Smooth muscle cell (in vitro differentiated cells): ENCODE results near the gene RUNX2. TPM values are rescaled to one million over a fixed set of nuclear protein-coding genes. Genes with fewer than 3 reads are reported as not detected.

Source experiments
- DNase-seq: peaks from one replicate; lab custom pipeline; 2025; ENCODE audit not compliant: unreplicated experiment; lab: John Stamatoyannopoulos, UW
- H2AFZ ChIP-seq: fragments of 200-600 bp; sonication (generic); 2 replicates; pipeline ENCODE4 v1.6.0; 2016; ENCODE audit warnings: antibody characterized with exemption, low read depth, mild to moderate bottlenecking
- H3F3A ChIP-seq: fragments of 200-600 bp; sonication (generic); 2 replicates; pipeline ENCODE4 v1.6.0; 2017; ENCODE audit warnings: antibody characterized with exemption, low read depth
- H3K27ac ChIP-seq: fragments of 200-600 bp; sonication (generic); 2 replicates; pipeline ENCODE4 v1.5.1; 2016; ENCODE audit warnings: low read depth, mild to moderate bottlenecking
- H3K27me3 ChIP-seq: fragments of 200-600 bp; sonication (generic); 2 replicates; pipeline ENCODE4 v1.6.1; 2016; ENCODE audit warnings: low read depth, mild to moderate bottlenecking
- H3K36me3 ChIP-seq: fragments of 200-600 bp; sonication (generic); 2 replicates; pipeline ENCODE4 v1.5.1; 2016; ENCODE audit warnings: low read depth
- H3K4me1 ChIP-seq: fragments of 200-600 bp; sonication (generic); 2 replicates; pipeline ENCODE4 v1.5.1; 2016; ENCODE audit warnings: low read depth
- H3K4me2 ChIP-seq: fragments of 200-600 bp; sonication (generic); 2 replicates; pipeline ENCODE4 v1.6.0; 2016; ENCODE audit warnings: mild to moderate bottlenecking
- H3K4me3 ChIP-seq: fragments of 200-600 bp; sonication (generic); 2 replicates; pipeline ENCODE4 v1.5.1; 2016; ENCODE audit warnings: mild to moderate bottlenecking
- H3K79me2 ChIP-seq: fragments of 200-600 bp; sonication (generic); 2 replicates; pipeline ENCODE4 v1.6.0; 2016; ENCODE audit warnings: low read depth, mild to moderate bottlenecking
- H3K9ac ChIP-seq: fragments of 200-600 bp; sonication (generic); 2 replicates; pipeline ENCODE4 v1.6.0; 2016; ENCODE audit warnings: low read depth
- H3K9me3 ChIP-seq: fragments of 200-600 bp; sonication (generic); replicated peaks from 2 replicates; pipeline ENCODE4 v1.5.1; 2016; ENCODE audit warnings: low read depth
- H4K20me1 ChIP-seq: fragments of 200-600 bp; sonication (generic); 2 replicates; pipeline ENCODE4 v1.6.0; 2016; ENCODE audit warnings: low read depth
- WGBS: methylation state at CpG from one replicate; pipeline ENCODE4 v1.1.7; 2016; ENCODE audit warnings: low lambda C conversion rate; 5-methylcytosine and 5-hydroxymethylcytosine counted together
- polyA plus RNA-seq: library from polyadenylated mRNA; unstranded; fragments of >200 nt; fragmentation: Nextera tagmentation; extraction: Ambion mirVana; gene quantifications from 2 replicates; pipeline ENCODE4 v1.2.1, GENCODE V29; 2016
- total RNA-seq: library from RNA; depleted of rRNA; stranded (reverse); fragments of >200 nt; gene quantifications from 2 replicates; pipeline ENCODE4 v1.2.3, GENCODE V29; 2014
- TF ChIP-seq, protein P1 (sequence below): fragments of 200-600 bp; sonication (generic); IDR thresholded peaks from 2 replicates; pipeline ENCODE4 v1.5.1; 2017; ENCODE audit warnings: borderline replicate concordance, mild to moderate bottlenecking, antibody characterized with exemption; ENCODE audit not compliant: insufficient read depth, poor library complexity, severe bottlenecking

The RUNX2 gene
- total and polyA plus RNA-seq, 2 experiments from 2014 or later: 12.5 to 16.4 TPM

DNA sequence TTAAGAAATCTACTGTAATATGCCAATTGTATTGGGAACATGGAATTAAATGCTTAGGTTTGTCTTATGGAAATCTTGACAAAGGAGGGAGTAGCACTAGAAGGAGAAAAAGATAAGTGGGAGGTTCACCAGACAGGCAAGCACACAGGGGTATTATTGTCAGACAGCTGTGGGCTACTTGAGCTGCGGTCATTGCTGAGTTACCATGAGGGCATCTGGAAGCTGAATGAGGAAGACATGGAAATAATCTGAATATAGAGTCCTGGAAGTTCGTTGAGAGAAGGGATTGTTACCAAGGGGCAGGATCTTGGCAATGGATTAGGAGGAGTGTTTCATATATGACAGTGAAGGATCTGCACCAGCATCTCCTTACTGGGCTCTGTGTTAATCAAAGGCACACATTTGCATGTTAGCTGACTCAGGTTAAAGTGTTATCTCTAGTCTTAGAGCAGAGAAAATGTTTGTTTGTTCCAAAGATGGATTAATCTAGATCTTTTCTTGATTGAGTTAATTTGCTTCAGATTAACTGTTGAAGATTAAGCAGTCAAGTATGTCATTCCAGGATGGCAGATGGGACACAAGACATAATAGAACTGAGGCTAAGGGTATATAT is 102.6 kb downstream of the RUNX2 start:
- 39% methylated on average over 2 of the region's 2 CpGs for WGBS
- H3K4me2 ChIP-seq: peak overlapping the region; percentile 2

DNA sequence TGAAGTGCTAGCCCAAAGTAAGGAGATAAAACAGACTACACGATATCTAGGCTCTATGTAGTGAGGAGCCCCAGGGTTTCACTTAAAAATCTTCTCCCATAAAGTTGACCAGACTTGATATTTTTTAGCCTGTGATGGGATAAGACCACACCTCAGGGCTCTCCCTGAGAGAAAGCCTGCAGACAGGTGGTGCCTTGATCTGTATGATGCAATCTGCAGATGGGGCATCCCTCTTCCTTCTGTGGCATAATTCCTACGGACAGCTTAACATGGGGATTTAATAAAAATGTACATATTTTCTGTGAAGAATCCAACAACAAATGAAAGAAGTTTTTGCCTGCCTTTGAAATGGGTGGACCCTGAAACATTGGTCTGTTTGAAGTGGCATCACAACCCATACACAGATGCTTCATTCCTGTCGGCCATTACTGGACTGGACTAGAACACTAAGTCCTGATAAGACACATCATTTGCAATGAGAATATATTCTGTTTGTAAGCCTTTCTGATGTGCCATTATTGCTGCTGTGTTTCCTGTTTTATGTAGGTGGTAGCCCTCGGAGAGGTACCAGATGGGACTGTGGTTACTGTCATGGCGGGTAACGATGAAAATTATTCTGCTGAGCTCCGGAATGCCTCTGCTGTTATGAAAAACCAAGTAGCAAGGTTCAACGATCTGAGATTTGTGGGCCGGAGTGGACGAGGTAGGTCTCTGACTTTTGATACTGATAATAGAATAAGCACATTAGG is 103.4 kb downstream of the RUNX2 start:
- DNase-seq: no peak
- no peaks in the 10 kb centered on the region for H3K27me3 ChIP-seq
- no peak overlapping the region for H3K4me2 ChIP-seq
- H4K20me1 ChIP-seq: no peaks in the 10 kb centered on the region
- H3K27ac ChIP-seq: peak overlapping the region; percentile 2
- no peak overlapping the region for H2AFZ ChIP-seq
- H3K79me2 ChIP-seq: peaks cover 58% of the 10 kb centered on the region
- 85% methylated on average over 10 of the region's 10 CpGs for WGBS
- H3F3A ChIP-seq: peaks cover 12% of the 10 kb centered on the region
- H3K9me3 ChIP-seq: no peaks in the 10 kb centered on the region
- no peaks in the 10 kb centered on the region for H3K36me3 ChIP-seq
- H3K9ac ChIP-seq: no peak overlapping the region
- H3K4me1 ChIP-seq: peaks cover 12% of the 10 kb centered on the region
- no peak overlapping the region for H3K4me3 ChIP-seq
- TF ChIP-seq, protein P1, sequence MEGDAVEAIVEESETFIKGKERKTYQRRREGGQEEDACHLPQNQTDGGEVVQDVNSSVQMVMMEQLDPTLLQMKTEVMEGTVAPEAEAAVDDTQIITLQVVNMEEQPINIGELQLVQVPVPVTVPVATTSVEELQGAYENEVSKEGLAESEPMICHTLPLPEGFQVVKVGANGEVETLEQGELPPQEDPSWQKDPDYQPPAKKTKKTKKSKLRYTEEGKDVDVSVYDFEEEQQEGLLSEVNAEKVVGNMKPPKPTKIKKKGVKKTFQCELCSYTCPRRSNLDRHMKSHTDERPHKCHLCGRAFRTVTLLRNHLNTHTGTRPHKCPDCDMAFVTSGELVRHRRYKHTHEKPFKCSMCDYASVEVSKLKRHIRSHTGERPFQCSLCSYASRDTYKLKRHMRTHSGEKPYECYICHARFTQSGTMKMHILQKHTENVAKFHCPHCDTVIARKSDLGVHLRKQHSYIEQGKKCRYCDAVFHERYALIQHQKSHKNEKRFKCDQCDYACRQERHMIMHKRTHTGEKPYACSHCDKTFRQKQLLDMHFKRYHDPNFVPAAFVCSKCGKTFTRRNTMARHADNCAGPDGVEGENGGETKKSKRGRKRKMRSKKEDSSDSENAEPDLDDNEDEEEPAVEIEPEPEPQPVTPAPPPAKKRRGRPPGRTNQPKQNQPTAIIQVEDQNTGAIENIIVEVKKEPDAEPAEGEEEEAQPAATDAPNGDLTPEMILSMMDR: no peak

More for the DNA sequence above, 102.6 kb downstream of the RUNX2 start:
- Histone ChIP-seq H4K20me1 (no peaks in the 10 kb centered on the region), H3K9me3 (no peaks in the 10 kb centered on the region), H3K79me2 (peaks cover 66% of the 10 kb centered on the region), H3F3A (peaks cover 4% of the 10 kb centered on the region), H3K36me3 (no peaks in the 10 kb centered on the region), H2AFZ (no peak overlapping the region), H3K9ac (no peak overlapping the region), H3K27me3 (no peaks in the 10 kb centered on the region), H3K4me3 (no peak overlapping the region), H3K4me1 (peaks cover 5% of the 10 kb centered on the region), H3K27ac (peak overlapping the region; percentile 48)
- TF ChIP-seq, protein P1: no peak
- DNase-seq: no peak

DNA sequence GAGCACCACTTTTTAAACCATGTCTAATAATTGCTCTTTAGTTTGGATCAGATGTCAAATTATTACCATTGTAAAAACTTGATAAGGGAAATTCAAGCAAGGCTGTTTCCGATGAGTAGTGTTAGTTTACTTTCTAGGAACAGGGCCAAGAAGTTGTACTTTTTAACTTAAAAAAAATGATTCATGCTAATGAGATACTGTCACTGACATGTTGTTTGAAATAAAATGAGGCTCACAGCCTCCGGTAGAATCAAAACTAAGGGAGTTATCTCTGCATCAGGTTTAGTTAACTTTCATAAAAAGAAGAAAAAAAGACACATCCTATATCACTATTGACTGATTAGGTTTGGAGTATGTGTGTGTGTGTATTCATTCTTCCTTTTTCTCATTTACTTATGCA is 104.8 kb downstream of the RUNX2 start:
- Histone ChIP-seq H3K9me3 (no peaks in the 10 kb centered on the region), H3K4me1 (peaks cover 23% of the 10 kb centered on the region), H3K9ac (no peak overlapping the region), H3K4me2 (peak overlapping the region; percentile 54), H3K36me3 (no peaks in the 10 kb centered on the region), H3K4me3 (no peak overlapping the region), H3K27ac (peak overlapping the region; percentile 32), H4K20me1 (no peaks in the 10 kb centered on the region), H2AFZ (no peak overlapping the region), H3K27me3 (no peaks in the 10 kb centered on the region), H3K79me2 (peaks cover 43% of the 10 kb centered on the region), H3F3A (peaks cover 21% of the 10 kb centered on the region)
- TF ChIP-seq, protein P1: no peak
- DNase-seq: no peak
- 17% methylated on average over 2 of the region's 2 CpGs for WGBS
